ENCODE measurements around the gene OR4C45.
"Not testable (repeated sequence)": the region's sequence is repeated elsewhere in the genome, so short reads cannot be mapped to it uniquely, and the experiment has no call there.

The OR4C45 gene

DNA sequence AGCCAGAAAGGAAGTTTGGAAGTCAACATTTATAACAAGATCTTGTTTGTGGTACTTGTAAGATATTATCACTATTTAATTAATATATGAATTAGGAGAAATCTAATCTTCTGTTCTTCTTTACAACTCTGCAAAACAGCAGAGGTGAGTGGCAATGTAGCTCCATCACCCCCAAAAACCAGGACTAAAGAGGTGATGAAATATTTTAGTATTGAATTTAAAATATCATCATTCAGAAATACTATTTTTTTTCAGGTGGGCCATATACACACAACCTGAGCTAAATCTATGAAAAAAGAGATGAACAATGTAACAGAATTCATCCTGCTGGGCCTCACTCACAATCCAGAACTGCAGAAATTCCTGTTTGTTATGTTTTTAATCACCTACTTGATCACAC is at the start of gene OR4C45:
TSS of gene OR4C45 (plus strand) at position 301 of the 400 bp plus-strand sequence.
- DNase-seq = no peak

DNA sequence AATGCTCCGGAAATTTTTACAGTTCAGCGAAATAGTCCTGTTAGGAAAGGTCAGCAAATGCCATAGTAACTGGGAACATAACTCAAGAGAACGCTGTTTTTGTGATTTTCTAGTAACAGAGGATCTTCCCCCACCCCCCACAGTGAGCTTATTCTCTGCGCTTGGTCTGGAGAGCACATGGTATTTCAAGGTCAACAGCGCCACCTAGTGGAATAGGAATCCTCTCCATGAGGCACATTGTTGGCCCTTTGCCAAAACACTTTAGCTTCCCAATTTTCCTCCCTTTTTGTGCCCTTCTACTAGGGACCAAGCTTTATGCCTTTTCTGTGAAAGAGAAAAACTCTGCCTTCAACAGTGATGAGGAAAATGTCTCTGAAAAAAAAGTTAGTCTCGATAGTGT is 37.1 kb upstream of the OR4C45 start:
- DNase-seq = no peak

DNA sequence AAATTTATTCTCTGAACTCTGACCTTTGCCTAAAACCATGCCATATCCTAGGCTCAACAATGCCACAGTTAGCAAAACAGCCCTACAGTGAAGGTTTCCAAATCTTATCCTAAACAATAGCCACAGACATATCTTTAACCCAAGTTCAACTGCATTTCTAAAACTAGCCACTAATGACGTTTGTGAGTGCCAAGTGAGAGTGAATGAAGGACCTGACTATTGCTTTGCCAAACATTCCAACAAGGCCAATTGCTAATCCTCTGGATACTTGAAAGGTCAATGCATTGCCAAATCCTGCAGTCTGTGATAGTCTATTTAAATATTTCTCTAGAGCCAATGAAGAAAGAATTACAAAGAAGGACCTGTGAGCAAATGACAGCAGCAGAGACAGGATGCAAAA is 2.5 kb upstream of the OR4C45 start:
- no peak for DNase-seq

DNA sequence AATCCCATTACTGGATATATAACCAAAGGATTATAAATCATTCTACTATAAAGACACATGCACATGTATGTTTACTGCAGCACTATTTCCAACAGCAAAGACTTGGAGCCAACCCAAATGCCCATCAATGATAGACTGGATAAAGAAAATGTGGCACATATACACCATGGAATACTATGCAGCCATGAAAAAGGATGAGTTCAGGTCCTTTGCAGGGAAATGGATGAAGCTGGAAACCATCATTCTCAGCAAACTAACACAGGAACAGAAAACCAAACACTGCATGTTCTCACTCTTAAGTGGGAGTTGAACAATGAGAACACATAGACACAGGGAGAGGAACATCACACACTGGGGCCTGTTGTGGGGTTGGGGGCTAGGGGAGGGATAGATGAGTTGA is 3.6 kb downstream of the OR4C45 start:
- not testable (repeated sequence) for DNase-seq

DNA sequence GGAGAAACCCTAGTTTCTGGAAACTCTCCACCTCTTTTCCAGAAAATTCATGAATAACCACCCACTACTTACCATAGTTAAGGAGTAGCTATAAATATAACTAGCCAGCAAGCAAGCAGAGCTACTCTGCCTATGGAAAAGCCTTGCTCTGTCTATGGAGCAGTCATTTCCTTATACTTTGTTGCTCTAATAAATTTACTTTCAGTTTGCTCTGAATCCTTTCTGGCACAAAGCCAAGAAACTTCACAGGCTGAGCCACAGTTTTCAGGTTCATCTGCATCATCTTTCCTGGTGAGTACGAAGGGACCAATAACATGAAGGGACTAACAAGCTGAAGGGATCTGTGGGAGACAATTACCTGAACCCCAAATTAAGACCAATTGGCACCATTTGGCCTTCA is 4.6 kb downstream of the OR4C45 start:
- DNase-seq = no peak

DNA sequence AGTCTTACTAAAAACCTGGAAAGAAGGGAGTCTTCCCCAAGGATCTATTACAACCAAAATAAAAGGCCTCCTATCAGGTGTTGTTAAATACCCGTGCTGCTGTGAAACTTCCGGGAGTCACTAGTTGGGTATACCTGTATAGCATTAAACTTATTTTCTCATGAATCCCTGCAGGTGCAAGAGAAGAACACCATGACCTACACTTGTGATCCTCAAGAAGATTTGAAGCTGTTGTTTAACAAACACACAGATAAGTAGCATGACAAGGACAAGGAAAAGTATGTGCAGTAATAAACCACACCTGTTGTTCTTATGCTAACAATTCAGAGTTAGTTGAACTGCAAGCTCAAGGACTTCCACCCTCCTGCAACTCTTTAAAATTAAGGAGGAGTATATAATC is 12.0 kb downstream of the OR4C45 start:
- no peak for DNase-seq

DNA sequence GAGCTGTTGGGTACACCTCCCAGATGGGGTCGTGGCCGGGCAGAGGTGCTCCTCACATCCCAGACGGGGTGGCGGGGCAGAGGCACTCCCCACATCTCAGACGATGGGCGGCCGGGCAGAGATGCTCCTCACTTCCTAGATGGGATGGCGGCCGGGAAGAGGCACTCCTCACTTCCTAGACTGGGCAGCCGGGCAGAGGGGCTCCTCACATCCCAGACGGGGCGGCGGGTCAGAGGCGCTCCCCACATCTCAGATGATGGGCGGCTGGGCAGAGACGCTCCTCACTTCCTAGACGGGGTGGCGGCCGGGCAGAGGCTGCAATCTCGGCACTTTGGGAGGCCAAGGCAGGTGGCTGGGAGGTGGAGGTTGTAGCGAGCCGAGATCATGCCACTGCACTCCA is 30.4 kb downstream of the OR4C45 start:
- not testable (repeated sequence) for DNase-seq

DNA sequence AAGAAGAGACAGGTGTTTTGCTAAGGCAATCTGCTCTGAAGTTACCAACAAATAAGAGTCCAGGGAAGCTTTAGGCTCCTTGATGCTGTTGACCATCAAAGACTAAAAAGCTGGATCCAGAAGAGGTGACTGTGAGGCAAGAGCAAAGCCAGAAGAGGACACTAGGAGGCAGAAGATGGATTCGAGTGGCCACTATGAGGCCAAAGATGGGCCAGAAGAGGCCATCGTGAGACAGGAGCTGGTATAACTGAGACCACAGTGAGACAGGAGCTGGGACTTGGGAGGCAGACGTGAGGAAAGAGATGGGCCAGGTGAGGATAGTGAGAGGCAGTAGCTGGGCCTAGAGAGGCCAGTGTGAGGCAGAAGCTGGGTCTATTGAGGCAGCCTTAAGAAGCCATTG is 37.7 kb downstream of the OR4C45 start:
- no peak for DNase-seq

DNA sequence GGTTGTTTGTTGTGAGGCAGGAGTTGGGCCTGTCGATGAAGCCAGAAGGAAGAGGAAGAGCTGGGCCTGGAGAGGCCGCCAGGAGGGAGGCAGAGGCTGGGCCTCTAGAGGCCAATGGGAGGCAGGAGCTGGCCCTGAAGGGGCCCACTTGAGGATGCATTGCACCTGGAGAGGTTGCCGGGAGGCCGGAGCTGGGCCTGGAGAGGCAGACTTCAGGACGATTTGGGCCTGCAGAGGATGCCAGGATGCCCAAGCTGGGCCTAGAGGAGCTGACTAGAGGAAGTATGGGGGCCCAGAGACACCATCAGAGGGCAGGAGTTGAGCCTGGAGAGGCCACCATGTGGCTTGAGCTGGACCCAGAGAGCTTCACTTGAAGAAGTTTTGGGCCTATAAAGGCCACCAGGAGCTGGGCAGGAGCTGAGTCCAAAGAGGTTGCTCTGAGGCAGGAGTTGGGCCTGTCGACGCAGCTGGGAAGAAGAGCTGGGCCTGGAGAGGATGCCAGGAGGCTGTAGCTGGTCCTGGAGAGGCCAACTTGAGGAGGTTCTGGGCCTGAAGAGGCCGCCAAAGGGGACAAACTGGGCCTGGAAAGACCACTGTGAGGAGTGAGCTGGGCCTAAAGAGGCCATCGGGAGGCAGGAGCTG is 39.0 kb downstream of the OR4C45 start:
- DNase-seq = no peak

DNA sequence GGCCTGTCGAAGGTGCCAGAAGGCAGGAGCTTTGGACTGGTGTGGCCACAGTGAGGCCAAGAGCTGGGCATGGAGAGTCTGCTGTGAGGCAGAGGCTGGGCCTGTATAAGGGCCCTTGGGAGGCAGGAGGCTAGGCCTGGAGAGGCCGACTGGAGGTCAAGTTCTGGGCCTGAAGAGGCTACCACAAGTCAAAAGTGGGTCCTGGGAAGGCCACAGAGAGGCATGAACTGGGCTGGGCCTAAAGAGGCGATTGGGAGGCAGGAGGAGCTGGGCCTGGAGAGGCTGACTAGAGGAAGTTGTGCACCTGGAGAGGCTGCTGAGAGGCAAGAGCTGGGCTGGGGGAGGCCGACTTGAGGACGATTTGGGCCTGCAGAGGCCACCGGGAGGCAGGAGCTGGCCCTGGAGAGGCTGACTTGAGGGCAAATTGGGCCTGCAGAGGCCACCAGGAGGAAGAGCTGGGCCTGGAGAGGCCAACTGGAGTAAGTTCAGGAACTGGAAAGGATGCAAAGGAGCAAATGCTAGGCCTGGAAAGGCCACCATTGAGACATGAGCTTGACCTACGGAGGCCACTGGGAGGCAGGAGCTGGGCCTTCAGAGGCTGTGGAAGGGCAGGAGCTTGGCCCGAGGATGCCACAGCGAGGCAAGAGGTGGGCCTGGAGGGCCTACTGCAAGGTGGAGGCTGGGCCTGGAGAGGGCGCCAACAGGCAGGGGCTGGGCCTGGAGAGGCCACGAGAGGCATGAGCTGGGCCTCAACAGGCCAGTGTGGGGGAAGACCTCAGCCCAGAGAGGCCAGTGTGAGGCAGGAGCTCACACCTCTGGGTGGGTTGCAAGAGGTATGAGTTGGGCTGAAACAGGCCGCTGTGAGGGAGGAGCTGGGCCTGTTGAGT is 39.8 kb downstream of the OR4C45 start:
- no peak for DNase-seq

DNA sequence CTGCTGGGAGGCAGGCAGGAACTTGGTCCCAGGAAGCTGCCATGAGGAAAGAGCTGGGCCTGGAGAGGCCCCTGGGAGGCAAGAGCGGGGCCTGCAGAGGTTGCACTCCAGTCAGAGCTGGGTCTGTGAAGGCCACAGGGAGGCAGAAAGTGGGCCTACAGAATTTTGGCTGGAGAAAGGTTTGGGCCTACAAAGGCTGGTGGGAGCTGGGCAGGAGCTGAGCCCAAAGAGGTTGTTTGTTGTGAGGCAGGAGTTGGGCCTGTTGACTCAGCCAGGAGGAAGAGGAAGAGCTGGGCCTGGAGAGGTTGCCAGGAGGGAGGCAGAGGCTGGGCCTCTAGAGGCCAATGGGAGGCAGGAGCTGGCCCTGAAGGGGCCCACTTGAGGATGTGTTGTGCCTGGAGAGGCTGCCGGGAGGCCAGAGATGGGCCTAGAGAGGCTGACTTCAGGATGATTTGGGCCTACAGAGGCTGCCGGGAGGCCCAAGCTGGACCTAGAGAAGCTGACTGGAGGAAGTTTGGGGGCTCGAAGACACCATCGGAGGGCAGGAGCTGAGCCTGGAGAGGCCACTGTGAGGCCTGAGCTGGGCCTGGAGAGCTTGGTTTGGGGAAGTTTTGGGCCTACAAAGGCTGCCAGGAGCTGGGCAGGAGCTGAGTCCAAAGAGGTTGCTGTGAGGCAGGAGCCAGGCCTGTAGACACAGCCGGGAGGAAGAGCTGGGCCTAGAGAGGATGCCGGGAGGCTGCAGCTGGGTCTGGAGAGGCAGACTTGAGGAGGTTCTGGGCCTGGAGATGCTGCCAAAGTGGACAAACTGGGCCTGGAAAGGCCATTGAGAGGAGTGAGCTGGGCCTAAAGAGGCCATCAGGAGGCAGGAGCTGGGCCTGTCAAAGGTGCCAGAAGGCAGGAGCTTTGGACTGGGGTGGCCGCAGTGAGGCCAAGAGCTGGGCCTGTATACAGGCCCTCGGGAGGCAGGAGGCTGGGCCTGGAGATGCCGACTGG is 40.7 kb downstream of the OR4C45 start:
- DNase-seq = no peak

DNA sequence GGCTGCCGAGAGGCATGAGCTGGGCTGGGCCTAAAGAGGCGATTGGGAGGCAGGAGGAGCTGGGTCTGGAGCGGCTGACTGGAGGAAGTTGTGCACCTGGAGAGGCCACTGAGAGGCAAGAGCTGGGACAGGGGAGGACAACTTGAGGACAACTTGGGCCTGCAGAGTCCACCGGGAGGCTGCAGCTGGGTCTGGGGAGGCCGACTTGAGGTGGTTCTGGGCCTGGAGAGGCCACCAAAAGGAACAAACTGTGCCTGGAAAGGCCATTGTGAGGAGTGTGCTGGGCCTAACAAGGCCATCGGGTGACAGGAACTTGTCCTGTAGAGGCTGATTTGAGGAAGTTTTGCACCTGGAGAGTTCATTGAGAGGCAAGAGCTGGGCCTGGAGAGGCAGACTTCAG is 41.5 kb downstream of the OR4C45 start:
- DNase-seq = no peak

DNA sequence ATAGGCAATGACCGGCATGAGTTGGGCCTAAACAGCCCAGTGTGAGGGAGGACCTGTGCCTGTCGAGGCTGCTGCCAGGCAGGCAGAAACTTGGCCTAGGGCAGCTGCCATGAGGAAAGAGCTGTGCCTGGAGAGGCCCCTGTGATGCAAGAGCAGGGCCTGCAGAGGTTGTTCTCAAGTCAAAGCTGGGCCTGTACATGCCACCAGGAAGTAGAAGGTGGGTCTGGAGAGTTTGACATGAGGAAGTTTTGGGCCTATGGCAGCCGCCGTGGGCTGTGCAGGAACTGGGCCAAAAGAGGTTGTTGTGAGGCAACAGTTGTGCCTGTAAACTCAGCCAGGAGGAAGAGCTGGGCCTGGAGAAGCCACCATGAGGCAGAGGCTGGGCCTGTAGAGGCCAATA is 43.2 kb downstream of the OR4C45 start:
- DNase-seq = no peak

DNA sequence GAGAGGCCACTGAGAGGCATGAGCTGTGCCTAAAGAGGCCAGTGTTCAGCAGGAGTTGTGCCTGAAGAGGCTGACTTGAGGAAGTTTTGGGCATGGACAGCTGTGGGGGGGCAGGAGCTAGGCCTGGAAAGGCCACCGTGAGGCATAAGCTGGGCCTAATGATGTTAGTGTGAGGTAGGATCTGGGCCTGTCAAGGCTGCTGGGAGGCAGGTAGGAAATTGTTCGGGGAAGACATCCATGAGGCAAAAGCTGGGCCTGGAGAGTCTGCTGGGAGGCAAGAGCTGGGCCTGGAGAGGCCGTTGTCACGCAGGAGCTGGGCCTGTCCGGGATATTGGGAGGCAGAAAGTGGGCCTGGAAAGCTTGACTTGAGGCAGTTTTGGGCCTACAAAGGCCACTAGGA is 44.9 kb downstream of the OR4C45 start:
- no peak for DNase-seq

DNA sequence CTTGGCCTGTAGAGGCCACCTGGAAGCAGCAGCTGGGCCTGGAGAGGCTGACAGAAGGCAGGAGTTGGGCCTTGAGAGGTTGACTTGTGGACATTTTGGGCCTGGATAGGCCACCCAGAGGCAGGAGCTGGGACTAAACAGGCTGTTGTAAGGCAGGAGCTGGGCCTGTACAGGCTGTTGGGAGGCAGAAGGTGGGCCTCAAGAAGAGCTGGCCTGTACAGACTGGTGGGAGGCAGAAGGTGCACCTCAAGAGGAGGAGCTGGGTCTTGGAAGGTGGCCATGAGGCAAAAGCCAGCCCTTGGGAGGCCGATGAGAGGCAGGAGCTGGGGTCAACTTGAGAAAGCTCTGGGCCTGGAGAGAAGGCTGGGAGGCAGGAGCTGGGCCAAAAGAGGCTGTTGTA is 45.3 kb downstream of the OR4C45 start:
- DNase-seq = no peak

DNA sequence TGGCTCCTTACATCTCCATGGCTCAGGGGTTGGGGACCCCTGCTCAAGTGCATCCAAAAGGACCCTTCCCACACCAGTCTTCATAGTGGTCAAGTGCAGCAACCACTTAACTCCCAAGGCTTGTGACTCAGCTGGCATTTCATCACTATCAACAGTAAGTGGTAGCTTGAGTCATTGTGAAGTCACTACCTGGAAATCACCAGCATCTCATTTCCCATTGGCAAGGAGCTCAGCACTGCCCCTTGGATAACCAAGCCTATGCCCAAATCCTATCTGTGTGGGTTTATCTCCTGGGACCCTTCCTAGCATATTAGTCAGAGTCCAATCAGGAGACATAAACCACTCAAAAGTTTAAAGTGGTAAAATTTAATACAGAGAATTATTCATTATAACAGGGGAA is 46.3 kb downstream of the OR4C45 start:
- DNase-seq = not testable (repeated sequence)

DNA sequence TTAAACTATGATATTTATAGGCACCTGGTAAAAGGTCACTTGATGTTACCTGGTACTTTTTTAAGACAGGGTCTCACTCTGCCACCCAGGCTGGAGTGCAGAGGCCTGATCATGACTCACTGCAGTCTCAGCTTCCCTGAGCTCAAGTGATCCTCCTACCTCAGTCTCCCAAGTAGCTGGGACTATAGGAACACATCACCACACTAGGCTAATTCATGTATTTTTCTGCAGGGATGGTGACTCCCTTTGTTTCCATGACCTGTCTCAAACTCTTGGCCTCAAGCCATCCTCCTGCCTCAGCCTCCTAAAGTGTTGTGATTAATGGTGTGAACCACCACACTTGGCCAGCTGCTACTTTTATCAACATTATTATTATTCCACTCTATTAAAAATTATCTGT is 47.6 kb downstream of the OR4C45 start:
- DNase-seq = no peak
